OCI-LY1 (cell line): ENCODE results near the gene OSBPL5.

Source experiments
- H2AFZ ChIP-seq: fragments of 200-600 bp; sonication (generic), shearing (Covaris generic); 2 replicates; pipeline ENCODE4 v1.6.0; 2014; ENCODE audit warnings: antibody characterized with exemption, mild to moderate bottlenecking, low read length
- H3F3A ChIP-seq: fragments of 200-600 bp; sonication (generic), shearing (Covaris generic); 2 replicates; pipeline ENCODE4 v1.6.0; 2014; ENCODE audit warnings: mild to moderate bottlenecking, antibody characterized with exemption, low read length, moderate library complexity; ENCODE audit not compliant: insufficient read depth
- H3K27ac ChIP-seq: fragments of 200-600 bp; sonication (generic); 2 replicates; pipeline ENCODE4 v1.5.1; 2014; ENCODE audit warnings: low read length, mixed run types, mild to moderate bottlenecking, low read depth; ENCODE audit not compliant: poor library complexity, severe bottlenecking
- H3K27me3 ChIP-seq: fragments of 200-600 bp; sonication (generic); 2 replicates; pipeline ENCODE4 v1.6.0; 2014; ENCODE audit warnings: antibody characterized with exemption, mild to moderate bottlenecking, low read length, moderate library complexity; ENCODE audit not compliant: insufficient read depth
- H3K36me3 ChIP-seq: fragments of 200-600 bp; sonication (generic); 2 replicates; pipeline ENCODE4 v1.6.1; 2014; ENCODE audit warnings: mild to moderate bottlenecking, antibody characterized with exemption, low read length, moderate library complexity, mixed read lengths; ENCODE audit not compliant: insufficient read depth
- H3K4me1 ChIP-seq: fragments of 200-600 bp; sonication (generic); 2 replicates; pipeline ENCODE4 v1.5.1; 2014; ENCODE audit warnings: mild to moderate bottlenecking, low read length, moderate library complexity; ENCODE audit not compliant: insufficient read depth, severe bottlenecking
- H3K4me2 ChIP-seq: fragments of 200-600 bp; sonication (generic), shearing (Covaris generic); 2 replicates; pipeline ENCODE4 v1.6.1; 2014; ENCODE audit warnings: low read length
- H3K4me3 ChIP-seq: fragments of 200-600 bp; sonication (generic); 2 replicates; pipeline ENCODE4 v1.5.1; 2014; ENCODE audit warnings: low read length, low read depth, mild to moderate bottlenecking, mixed read lengths; ENCODE audit not compliant: poor library complexity, severe bottlenecking
- H3K79me2 ChIP-seq: fragments of 200-600 bp; shearing (Covaris generic); 2 replicates; pipeline ENCODE4 v1.6.1; 2016; ENCODE audit warnings: mixed run types, low read length, mixed read lengths; ENCODE audit not compliant: insufficient read depth
- H3K9ac ChIP-seq: fragments of 200-600 bp; sonication (generic), shearing (Covaris generic); 2 replicates; pipeline ENCODE4 v1.6.1; 2014; ENCODE audit warnings: mild to moderate bottlenecking, low read length, mixed read lengths
- H3K9me2 ChIP-seq: fragments of 200-600 bp; sonication (generic), shearing (Covaris generic); 2 replicates; pipeline ENCODE4 v1.6.1; 2014; ENCODE audit warnings: low read depth, mild to moderate bottlenecking, low read length, mixed read lengths
- H3K9me3 ChIP-seq: fragments of 200-600 bp; shearing (Covaris generic); 2 replicates; pipeline ENCODE4 v1.6.1; 2014; ENCODE audit warnings: low read length, mixed read lengths
- H4K20me1 ChIP-seq: fragments of 200-600 bp; sonication (generic), shearing (Covaris generic); 2 replicates; pipeline ENCODE4 v1.6.0; 2016; ENCODE audit warnings: mild to moderate bottlenecking, low read length; ENCODE audit not compliant: insufficient read depth
- EZH2 ChIP-seq: fragments of 200-600 bp; sonication (generic), shearing (Covaris generic); IDR thresholded peaks from 2 replicates; pipeline ENCODE4 v1.8.0; 2017; ENCODE audit warnings: borderline replicate concordance, mixed run types, mild to moderate bottlenecking, antibody characterized with exemption, low read length, moderate library complexity, mixed read lengths
- TF ChIP-seq, protein P1 (sequence below): fragments of 200-600 bp; sonication (generic), shearing (Covaris generic); IDR thresholded peaks from 2 replicates; pipeline ENCODE4 v1.5.1; 2017; ENCODE audit warnings: mild to moderate bottlenecking, antibody characterized with exemption, low read length, moderate library complexity, mixed read lengths

OSBPL5 gene

DNA sequence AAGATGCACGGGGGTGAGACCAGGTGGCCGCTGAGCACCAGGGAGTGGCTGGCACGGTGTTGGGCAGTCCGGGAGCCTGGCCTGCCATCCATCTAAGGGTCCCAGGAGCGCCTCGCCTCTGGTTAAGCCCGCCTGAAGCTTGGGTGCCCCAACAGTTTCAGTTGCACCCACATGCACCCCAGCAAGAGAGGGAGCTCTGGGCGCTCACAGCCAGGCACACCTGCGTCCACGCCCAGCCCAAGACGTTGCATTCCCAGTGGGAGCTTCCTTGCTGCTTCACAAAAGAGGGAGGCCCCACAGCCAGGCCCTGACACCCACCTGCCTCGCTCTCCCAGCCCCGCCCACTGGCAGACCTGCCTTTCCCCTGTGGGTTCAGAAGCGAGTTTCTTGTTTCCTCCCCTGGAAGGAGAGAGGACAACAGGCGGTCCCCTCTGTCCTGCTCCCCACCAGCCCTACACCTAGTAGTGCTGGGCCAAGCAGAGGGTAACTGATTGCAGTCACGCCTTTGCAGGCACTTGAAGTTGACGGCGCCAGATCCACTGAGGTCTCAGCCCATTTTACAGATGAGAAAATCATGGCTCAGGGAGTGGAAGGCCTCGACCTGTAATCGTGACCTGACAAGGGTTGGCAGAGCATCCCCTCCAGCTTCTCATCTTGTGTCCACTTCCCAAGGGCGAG lies 35.4 kb downstream of the OSBPL5 start:
- Histone ChIP-seq H3F3A (no peaks in the 10 kb centered on the region), H3K9me2 (no peaks in the 10 kb centered on the region), H4K20me1 (no peaks in the 10 kb centered on the region), H2AFZ (no peak overlapping the region), H3K27ac (no peak overlapping the region), H3K36me3 (no peaks in the 10 kb centered on the region), H3K4me1 (no peaks in the 10 kb centered on the region), H3K79me2 (no peaks in the 10 kb centered on the region), H3K9me3 (no peaks in the 10 kb centered on the region), H3K4me3 (no peak overlapping the region), H3K27me3 (0 out of 2 replicates have a peak, but pooled peaks cover under 1% of the 10 kb centered on the region), H3K4me2 (no peak overlapping the region), H3K9ac (no peak overlapping the region)
- no peak for TF ChIP-seq EZH2
- TF ChIP-seq, protein P1, sequence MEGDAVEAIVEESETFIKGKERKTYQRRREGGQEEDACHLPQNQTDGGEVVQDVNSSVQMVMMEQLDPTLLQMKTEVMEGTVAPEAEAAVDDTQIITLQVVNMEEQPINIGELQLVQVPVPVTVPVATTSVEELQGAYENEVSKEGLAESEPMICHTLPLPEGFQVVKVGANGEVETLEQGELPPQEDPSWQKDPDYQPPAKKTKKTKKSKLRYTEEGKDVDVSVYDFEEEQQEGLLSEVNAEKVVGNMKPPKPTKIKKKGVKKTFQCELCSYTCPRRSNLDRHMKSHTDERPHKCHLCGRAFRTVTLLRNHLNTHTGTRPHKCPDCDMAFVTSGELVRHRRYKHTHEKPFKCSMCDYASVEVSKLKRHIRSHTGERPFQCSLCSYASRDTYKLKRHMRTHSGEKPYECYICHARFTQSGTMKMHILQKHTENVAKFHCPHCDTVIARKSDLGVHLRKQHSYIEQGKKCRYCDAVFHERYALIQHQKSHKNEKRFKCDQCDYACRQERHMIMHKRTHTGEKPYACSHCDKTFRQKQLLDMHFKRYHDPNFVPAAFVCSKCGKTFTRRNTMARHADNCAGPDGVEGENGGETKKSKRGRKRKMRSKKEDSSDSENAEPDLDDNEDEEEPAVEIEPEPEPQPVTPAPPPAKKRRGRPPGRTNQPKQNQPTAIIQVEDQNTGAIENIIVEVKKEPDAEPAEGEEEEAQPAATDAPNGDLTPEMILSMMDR = no peak

DNA sequence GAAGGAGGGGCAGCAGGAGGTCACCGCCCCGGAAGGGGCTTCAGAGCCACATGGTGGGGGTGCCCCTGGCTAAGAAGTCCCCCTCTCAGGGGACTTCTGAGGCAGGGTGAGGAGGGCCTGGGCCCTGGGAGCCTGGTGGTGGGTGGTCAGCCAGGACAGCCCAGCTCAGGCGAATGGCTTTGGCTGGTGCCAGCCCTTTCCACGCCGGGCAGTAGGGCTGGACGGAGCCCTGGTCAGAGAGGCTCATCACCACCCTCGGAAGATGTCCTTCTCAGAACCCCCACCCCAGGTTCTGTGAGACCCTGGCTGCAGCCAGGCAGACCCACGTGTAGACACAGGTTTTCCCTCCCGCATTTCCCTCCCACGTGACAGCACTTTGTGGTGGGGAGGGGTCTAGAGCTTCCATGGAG lies 35.9 kb downstream of the OSBPL5 start:
- H3K36me3 ChIP-seq = no peaks in the 10 kb centered on the region
- TF ChIP-seq, protein P1 = no peak
- TF ChIP-seq EZH2 = no peak
- no peak overlapping the region for H3K27ac ChIP-seq
- peaks cover 5% of the 10 kb centered on the region; the same call in 1 of the 2 replicates for H3K27me3 ChIP-seq
- H3K9me3 ChIP-seq = no peaks in the 10 kb centered on the region
- no peaks in the 10 kb centered on the region for H3F3A ChIP-seq
- no peaks in the 10 kb centered on the region for H4K20me1 ChIP-seq
- H3K4me2 ChIP-seq = no peak overlapping the region
- no peaks in the 10 kb centered on the region for H3K4me1 ChIP-seq
- H3K9ac ChIP-seq = no peak overlapping the region
- H3K79me2 ChIP-seq = no peaks in the 10 kb centered on the region
- H2AFZ ChIP-seq = no peak overlapping the region
- H3K9me2 ChIP-seq = no peaks in the 10 kb centered on the region
- H3K4me3 ChIP-seq = no peak overlapping the region

DNA sequence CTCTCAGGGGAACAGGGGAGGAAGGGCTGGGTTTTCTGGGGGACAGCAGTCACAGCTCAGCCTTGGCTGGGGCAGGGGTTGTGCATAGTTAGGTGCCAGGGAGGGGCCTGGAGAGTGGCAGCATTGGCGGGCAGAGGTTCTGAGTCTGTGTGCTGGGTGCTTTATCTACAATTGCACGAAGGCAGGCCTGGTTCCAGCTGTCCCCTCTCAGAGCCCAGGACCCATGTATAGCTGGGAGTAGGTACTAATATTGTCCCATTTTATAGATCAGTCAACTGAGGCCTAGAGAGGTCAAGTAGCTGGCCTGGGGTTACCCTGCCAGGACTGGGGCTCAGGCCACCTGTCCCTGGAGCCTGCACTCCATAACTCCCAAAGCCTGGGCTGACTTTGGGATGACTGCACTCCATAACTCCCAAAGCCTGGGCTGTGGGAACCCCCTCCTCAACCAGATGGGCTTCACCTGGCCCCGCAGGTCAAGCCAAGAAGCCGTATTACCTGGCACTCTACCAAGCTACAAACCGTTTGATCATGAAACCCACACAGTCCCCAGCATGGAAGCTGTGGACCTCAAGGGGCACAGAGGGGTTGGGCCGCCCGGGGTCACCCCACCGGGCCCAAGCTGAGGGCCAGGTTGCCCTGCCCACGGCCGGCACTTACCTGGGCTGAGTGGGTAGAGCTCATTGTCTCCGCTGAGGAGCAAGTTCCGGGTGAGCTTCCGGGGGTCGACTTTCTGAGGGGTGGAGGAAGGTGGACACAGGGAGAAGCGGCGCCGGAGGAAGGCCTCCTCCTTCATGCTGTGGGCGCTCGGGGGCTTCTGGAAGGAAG lies 36.5 kb downstream of the OSBPL5 start:
- Histone ChIP-seq H3K79me2 (no peaks in the 10 kb centered on the region), H3K4me1 (no peaks in the 10 kb centered on the region), H4K20me1 (no peaks in the 10 kb centered on the region), H3K4me3 (no peak overlapping the region), H2AFZ (no peak overlapping the region), H3F3A (no peaks in the 10 kb centered on the region), H3K27me3 (peaks cover 6% of the 10 kb centered on the region; the same call in 1 of the 2 replicates), H3K36me3 (no peaks in the 10 kb centered on the region), H3K9me3 (no peaks in the 10 kb centered on the region), H3K9me2 (no peaks in the 10 kb centered on the region), H3K27ac (no peak overlapping the region), H3K4me2 (no peak overlapping the region), H3K9ac (no peak overlapping the region)
- no peak for TF ChIP-seq EZH2
- TF ChIP-seq, protein P1 = no peak
